RKO (cell line): Measurements from ENCODE around the gene MPIG6B.

Source experiments
- DNase-seq: peaks from one replicate; pipeline ENCODE4 v3.0.0-alpha.2; 2016; ENCODE audit warnings: low spot score

MPIG6B gene

DNA sequence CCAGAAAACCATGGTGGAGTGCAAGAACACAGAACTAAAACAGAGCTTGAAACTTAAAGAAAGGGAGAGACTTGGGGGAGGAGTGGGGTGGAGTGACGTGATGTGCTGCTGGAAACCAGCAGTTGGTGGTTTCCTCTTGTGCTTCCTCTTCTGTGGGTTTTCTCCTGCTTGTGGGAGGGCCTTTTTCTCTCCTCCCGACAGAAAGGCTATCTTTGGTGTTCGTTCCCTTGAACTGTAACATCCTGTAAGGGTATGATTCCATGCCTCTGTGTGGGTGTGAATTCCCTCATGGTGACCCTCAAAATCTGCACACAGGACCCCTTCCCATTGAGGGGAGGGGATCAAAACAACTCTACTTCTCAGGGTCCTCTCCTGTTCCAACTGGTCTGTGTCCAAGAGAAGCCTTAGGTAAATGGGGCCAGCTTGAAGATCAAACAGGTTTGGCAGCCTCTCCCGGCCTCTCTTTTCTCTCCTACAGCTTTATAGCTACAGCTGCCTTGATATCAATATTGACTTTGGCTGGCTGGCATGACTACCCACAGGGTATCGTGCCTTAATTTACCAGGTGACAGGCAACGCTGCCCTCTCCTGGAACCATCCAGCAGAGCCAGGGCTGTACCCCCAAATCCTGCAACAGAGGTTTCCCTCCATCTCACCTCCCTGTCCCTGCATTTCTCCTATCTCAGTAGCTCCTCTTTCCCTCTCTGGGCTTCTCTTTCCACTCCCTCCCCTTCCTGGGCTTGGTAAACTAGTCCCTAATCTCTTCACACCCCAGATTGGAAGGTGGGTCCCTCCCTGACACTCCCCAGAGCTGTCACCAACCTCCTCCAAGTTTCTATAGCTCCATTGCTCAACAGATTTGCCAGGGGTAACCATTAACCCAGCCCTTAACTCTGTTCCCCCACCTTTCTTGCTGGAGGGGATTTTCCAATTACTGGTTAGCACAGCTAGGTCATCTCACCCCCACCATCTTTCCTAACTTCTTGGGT is 15.1 kb downstream of the MPIG6B start:
- peak; percentile 68 for DNase-seq

DNA sequence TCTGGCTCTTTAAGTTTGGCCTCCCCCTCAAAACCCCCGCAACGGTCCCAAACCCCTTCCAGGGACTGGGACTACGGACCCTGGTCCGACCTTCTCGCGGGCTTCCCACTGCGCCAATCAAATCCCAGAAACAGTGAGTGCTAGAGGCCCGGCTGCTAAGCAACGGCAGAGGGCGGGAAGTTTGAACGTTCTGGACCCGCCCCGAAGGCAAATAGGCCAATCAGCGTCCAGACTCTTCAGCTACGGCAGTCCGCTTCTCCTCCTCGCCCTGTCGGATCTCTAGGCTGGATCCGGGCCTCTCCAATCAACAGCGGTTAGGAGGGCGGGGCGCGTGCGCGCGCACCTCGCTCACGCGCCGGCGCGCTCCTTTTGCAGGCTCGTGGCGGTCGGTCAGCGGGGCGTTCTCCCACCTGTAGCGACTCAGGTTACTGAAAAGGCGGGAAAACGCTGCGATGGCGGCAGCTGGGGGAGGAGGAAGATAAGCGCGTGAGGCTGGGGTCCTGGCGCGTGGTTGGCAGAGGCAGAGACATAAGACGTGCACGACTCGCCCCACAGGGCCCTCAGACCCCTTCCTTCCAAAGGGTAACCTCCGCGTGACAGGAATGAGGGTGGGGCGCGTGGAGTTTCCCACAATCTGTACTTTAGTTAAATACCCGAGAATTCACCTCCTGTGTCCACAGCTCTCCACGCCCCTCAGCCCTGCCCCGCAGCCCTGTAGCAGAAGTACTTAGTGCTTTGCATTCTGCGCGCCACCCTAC is 16.6 kb downstream of the MPIG6B start, which contains the start of gene MSH5:
TSS of gene MSH5 (plus strand) at position 367 of the 758 bp plus-strand sequence. CDS start 462 bp downstream, outside the sequence.
- peak; percentile 99 for DNase-seq

GRCh38 chr6:31740397-31741223 is 17.4 kb downstream of the MPIG6B start:
- DNase-seq = peak; percentile 43

DNA sequence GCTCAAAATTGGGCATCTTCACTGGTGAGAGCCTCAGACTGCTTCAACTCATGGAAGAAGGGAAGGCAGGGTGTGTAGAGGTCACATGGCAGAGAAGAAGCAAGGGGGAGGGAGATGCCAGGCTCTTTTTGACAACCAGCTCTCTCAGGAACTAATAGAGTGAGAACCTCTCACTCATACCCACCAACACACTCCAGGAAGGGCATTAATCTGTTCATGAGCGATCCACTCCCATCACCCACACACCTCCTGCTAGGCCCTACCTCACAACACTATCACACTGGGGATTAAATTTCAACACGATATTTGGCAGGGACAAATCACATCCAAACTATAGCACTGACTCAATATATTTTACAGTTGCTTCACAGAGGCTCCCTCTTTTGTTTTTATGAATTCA is 18.6 kb downstream of the MPIG6B start:
- DNase-seq = no peak

DNA sequence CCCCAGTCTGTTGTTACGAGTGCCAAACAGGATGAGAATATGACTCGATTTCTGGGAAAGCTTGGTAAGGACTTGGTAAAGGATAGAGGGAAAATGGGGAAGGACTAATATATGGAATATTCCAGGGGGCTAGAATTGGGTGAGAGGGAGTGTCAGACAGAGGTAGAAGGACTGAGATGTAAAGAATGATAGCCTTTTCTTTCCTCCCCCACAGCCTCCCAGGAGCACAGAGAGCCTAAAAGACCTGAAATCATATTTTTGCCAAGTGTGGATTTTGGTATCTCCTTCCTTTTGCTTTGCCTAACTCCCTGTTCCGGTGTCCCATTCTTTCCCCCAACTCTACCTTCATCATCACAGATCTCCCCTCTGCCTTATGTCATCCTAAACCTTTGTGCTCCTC is 19.7 kb downstream of the MPIG6B start:
- no peak for DNase-seq

DNA sequence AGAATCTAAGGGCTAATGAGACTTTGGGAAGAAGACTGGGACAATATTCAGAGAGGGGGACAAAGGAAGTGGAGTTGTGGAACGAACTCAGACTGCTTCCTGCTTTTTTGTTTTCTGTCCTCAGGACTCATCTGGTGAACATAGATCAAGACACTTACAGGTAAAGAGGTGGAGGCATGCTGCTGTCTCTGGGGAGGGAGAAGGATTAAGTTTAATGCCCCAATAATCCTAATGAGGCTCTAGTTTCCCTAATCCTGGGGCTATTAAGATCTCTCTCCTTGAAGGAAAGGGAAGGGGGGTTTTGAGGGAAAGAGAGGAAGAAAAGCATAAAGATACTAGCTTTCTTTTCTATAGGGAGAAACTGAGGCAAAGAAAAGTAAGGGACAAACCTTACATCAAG is 21.2 kb downstream of the MPIG6B start:
- no peak for DNase-seq

- no peak for DNase-seq
Observed at GRCh38 chr6:31749301-31750036, 26.3 kb downstream of the MPIG6B start.

DNA sequence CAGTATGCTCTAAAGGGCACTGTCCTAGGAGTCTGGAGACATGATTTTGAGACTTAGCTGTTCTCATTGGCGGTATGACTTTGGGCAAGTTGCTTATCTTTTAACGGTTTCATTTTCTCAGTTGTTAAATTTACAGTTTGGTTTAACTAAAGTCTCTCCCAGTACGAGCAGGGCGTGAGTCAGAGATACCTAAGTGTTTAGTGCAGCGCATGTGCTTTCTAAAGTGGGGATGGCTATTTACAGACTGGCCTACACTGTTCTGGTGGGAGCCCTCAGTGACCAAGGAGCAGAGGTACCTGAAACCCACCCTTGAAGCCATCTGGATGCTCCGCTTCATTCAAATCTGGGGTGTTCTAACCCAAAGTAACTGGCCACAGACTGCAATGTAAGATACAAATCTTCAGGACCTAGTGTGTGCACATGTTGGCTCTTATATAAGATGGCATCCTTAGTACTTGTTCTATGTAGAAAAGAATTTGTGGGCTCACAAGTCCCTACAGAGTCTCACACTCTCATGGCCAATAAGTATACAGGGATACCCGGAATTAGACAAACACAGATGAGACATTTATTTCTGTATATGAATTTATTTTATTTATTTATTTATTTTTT is 27.3 kb downstream of the MPIG6B start:
- DNase-seq = peak; percentile 63

DNA sequence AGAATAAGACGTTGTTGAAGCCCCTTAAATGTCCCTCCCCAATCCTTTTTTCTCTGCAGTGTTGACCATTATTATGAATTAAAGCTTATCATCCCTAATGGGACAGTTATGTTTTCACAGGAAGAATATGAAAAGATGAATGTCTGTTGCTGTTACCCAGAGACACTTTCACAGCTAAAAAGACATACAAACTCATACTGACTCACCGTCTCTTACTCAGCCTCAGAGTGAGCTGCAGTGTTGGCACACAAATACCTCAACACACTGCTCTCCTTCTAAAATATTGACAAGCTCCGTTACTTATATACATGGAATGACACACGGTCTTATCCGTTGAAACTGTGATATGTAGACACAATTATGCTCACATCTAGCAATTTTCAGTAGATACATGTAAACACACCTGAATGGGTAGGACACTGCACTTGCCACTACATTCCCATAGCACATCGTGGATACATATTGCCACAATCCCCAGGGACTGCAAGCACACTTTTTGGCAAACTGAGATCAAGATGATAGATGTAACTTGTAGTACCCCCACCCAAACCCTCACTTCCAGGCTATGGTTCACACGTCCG is 29.7 kb downstream of the MPIG6B start:
- DNase-seq = peak; percentile 96

DNA sequence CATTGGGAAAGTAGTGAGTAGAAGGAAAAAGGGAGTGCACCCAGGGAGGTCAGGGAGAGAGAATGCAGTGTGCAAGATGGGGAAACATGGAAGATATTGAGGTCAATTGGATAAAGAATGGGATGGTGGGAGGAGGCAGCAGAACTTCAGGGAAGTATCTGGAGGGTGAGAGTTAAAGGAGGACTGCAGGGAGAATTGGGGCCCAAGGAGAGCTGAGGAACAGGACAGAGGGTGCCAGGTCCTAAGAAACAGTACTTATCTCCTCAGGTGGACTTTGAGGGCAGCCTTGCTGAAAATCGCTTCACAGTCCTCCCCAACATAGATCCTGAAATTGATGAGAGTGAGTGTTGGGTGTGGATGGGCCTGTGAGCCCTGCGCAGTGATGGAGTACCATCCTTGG is 35.1 kb downstream of the MPIG6B start:
- no peak for DNase-seq

GRCh38 chr6:31760790-31761189 is 37.6 kb downstream of the MPIG6B start:
- DNase-seq = no peak

- DNase-seq = no peak
Observed at GRCh38 chr6:31761343-31761742, 38.2 kb downstream of the MPIG6B start.

- DNase-seq = no peak
Observed at GRCh38 chr6:31762356-31762755, 39.2 kb downstream of the MPIG6B start, which contains the start of gene SAPCD1. Gene SAPCD1, plus strand, starts transcription at chr6:31762656. Its CDS starts 399 bp downstream, at chr6:31763055.

DNA sequence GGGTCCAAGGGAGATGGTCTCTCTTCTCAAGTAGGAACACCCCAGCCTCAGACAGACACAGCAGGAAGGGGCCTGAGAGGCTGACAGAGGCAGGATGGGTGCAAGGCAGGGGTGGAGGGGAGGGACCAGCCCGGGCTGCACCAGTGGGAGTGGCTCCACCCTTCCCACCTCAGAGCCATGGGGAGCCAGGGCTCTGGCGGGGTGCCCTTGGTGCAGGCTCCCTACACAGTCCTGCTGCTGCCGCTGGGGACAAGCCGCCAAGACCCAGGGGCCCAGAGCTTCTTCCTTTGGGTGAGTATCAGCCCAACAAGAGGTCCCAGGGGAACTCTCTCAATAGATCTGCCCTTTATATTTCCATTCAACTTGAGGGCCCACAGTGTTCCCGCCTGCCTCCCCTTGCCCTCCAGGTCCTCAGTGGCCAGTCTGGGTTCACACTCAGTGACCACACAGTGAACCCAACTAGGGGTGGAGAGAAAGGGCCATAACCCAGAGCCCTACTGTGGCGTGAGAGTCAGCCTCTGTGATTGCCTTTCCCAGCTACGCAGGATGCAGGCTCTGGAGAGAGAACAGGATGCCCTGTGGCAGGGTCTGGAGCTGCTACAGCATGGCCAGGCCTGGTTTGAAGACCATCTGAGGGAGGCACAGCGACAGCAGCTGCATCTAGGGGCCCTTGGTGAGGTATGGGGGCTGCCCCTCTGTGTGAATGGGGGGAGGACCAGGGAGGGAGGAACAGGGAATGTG is 39.9 kb downstream of the MPIG6B start:
- no peak for DNase-seq

DNA sequence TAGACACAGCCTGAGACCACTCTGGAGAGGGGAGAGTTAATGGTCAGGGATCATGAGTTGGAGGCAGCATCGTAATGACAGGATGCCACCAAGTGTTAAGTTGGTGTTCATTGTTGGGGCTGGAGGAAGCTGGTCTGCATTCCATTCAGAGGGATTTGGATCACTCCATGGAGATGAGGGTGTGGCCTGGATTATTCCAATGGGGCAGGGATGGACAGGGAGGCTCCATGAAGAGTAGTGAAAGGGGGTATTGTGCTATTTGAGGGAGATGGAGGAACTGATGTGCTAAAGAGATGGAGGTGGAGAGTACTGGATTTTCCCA is 40.4 kb downstream of the MPIG6B start:
- DNase-seq = peak; percentile 35

GRCh38 chr6:31764198-31764597 is 41.0 kb downstream of the MPIG6B start:
- no peak for DNase-seq

- no peak for DNase-seq
Observed at GRCh38 chr6:31765559-31765909, 42.4 kb downstream of the MPIG6B start.

- no peak for DNase-seq
Observed at GRCh38 chr6:31765910-31766794, 43.0 kb downstream of the MPIG6B start.

GRCh38 chr6:31767096-31767645 is 44.0 kb downstream of the MPIG6B start:
- no peak for DNase-seq
